HG03159 (cell line): Measurements from ENCODE around the gene LMAN1.

Experiments
- ATAC-seq: cut with Tn5 transposase; IDR thresholded peaks from one replicate; pipeline ENCODE4 v1.9.1; 2021; ENCODE audit warnings: mild to moderate bottlenecking, moderate library complexity; ENCODE audit not compliant: unreplicated experiment

Gene LMAN1

DNA sequence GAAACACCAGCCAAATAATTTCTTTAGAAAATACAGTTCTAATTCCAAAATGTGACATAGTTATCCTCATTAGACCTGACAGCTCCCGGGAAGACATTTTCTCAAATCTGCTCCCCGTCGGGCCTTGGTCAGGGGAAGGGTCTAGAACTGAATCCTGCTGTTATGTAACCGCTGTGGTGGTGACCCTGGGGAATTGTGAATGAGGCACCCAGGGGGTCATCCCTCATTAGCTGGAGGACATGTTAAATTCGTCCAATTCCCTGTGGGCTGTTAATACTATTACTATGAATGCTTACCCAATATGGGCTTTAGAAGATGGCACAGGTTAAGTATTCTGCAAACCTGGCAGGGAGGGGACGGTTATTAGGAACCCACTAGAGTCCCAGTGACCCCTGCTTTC lies 52.4 kb downstream of the LMAN1 start:
- ATAC-seq = no peak

DNA sequence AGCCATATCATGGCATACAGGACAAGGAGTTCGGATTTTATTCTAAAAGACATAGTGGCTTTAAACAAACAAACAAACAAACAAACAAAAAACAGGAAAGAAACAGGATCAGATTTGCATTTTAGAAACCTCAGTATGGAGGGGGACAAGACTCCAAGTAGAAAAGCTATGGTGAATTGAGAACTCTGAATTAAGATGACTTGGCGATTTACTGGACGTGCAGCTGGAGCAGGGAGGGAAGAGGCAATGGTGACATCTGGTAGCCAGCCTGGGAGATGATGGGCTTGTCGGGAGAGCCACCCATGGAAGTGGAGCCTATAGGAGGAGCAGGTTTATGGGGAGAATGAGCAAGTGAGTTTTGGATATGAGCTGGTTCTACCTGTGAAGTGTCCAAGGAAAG lies 53.8 kb downstream of the LMAN1 start:
- ATAC-seq = no peak

DNA sequence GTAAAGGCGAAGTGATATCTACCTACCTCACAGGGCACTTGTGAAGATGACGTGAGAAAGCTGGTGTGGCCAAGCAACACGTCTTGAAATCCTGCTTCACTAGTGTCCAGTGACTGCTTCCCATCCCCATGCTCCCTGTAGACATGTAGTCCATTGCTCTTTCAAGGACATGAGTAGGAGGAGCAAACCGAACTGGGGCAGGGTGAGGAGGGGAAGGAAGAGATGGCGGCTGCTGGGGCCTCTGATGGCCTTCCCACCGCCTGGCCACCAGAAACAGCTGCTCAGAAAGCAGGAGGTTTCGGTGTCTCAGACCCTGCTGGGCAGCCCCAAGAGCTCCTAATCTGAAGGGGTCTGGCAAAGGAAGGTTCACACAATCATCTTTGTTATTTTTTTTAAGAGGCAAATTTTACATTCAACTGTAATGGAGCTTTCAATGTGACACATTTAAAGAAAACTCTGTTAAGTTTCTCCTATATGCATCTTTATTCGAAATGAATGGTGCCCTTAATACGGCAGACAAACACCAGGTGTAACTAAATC lies 55.3 kb downstream of the LMAN1 start:
- no peak for ATAC-seq

DNA sequence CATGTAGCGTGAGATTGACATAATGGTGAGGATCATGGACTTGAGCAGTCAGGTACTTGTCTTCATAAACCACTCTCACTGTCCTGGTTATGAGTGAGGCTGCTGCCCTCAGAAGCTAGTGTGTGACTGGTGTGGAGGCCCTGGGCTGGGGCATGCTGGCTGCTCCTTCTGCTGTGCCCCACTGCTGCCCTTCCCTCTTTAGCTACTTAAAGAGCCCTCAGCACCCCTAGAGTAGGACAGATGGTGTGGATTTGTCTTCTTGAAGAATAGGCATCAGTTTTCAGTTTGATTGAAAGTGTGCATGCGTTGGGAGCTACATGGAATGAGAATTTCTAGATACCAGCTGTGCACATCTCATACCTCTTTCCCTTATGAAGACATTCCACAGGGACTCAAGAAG lies 56.1 kb downstream of the LMAN1 start:
- no peak for ATAC-seq

DNA sequence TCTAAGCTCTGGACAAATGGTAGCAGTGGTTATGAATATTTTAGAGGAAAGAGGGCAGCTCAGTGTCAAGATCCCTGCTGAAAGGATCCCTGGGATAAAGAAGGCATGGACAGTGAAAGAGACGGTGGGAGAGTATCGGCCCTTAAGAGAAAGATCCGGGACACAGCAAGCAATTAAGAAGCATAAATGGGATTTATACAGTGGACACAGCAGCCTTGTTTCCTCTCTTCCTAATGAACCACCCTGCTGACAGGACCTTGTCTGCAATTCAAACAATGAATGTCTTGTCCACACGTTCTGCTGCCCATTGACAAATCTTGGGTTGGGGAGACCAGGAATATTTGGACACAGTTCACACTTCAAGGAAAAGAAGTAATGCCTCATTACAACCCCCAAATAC lies 57.1 kb downstream of the LMAN1 start:
- no peak for ATAC-seq

DNA sequence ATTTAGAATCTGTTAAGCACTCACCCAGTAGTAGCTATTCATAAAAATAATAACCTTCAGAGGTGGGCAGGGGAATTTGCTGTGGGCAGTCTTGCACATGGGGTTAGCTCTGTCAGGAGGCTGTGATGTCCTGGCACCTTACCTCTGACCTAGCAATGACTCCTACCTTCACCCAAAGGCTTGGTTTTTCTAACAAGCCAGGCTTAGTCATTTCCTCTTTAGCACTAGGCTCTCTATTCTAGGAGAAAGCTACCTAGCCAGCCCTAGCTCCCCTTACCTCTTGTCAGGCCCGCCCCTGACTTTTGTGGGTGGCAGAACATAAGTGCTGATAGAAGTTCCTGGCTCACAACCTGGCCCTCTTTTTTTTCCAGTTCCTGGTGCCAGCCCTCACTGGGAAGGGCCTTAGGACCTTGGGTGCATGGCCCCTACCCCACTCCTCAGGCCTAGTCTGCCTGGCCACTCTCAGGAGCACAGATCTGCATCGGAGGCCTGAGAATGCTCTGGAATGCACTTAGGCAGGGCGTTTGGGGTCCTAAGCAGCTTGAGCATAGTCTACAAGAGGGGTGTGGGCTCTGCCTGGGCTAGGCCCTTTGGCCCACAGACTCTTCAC lies 58.3 kb downstream of the LMAN1 start:
- no peak for ATAC-seq

DNA sequence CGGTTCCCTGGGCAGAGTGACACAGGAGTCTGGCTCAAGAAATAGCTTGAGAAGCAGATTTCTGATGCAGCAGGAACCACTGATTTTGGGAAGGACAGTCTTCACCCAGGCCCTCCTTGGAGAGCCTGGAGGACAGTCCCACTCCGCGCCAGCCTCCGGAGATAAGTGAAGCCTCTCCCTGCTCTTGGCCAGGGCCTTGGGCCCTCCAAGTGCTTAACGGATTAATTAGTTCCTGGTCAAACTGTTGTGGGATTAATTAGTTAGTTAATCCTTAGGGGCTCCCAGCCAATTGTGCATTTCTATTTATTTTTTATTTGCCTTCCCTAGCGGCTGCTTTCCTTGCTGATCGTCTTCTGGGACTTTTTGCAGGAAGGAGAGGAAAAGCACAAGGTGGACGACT lies 60.2 kb downstream of the LMAN1 start:
- no peak for ATAC-seq

DNA sequence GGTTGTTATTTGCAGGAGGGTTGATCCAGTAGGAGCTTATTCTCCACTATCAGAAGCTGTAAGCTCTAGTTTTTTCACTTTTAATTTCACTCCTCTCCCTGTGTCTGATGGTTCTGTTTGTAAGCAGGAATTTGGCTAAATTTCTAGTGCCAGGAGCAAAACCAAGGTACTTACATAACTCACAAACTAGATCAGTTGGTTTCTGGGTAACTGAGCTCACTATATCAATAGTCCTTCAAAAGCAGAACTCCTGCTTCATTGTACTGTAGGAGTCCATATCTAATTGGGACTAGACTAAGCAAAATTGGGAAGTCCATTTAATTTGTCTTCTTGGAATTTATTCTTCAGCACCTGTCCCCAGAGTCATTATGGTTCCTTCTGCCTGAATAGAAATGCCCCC lies 65.7 kb downstream of the LMAN1 start:
- no peak for ATAC-seq

DNA sequence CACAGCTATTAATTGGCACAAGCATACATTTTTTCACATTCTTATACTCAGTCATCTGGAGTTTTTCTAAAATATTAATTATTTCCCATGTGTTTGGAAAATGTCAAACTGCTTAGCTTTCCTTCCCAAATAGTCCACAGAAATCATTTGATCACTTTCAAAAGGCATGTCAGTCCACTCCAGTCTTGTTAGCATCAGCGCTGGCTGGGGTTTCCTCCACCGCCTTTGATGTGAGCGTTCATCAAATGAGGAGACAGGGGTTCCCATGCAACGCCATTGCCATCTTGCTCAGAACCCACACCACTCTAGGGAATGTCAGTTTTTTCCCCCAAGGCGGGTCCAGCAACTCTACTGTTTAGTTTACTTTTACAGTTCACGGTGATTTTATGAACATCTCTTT lies 72.7 kb downstream of the LMAN1 start:
- ATAC-seq = no peak

DNA sequence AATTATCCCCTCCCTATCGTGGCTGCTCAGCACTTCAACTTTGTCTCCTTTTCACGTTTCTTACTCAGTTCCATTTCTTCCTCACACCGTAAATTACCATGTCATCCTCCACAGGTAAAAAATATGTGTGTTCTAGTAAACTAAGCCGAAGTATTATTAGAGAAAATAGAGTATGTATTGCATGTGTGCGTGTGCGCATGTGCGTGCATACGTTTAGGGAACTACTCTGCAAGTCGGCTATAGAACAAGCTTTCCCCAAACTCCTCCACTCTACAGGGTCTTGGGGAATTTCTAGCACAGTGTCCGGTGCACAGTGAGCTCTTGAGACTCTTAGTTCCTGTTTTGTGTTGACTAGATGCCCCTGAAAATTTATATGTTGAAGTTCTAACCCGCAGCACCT lies 76.7 kb downstream of the LMAN1 start:
- ATAC-seq = no peak

DNA sequence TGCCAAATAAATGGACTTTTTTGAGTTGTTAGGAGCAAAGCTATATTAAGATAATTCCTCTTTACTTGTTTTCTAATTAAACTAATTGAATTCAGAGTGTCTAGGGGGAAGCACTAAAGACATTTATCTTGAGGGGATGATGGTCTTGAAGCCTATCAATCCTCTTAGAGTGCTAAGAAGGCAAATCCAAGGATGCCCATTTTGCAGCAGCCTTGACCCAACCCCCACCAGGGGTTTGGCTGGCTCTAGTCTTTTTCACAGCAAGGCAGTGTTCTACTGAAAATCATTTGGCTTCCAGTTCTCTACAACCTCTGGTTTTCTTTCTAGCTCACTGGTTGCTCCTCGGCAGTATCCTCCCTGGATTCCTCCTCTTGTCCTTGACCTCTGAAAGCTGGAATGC lies 79.3 kb downstream of the LMAN1 start:
- ATAC-seq = no peak

DNA sequence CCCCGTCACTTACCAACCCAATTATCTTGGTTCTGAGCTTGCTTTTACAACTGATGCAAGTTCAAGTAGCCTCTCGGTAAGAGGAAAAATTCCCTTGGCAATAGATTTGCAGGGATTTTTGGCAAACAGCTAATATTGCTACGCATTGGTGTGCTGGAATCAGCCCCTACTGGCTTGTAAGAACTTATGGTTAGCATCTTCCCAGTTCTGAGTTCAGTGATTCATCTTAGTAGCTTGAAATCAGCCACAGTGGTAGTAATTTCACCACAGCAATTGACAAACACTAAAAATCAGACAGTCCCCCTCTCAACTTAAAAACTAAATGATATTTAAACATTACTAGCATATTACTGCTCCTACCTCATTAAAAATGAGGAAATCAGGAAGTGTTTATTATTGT lies 79.9 kb downstream of the LMAN1 start:
- no peak for ATAC-seq

DNA sequence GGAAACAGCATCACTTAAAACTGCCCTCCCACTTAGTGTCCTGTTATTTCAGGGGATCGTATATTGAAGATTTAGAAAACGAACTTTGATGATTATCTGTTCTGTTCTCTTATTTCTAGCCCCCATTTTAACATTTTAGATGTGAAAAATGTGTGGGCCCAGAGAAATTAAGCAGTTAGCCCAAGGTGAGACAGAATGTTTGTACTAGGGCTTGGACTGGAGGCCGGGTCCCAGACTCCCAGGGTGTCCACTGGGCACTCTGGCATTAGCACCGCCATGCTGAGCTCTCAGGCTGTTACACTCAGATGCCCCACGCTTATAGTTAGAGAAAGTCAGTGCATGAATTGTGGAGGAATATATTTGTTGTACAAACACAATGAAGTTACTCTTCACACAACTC lies 80.3 kb downstream of the LMAN1 start:
- ATAC-seq = no peak
